ENCODE measurements around the gene MUC5AC. TPM values are rescaled to one million over a fixed set of nuclear protein-coding genes. Genes with fewer than 3 reads are reported as not detected.

Gene MUC5AC
- total RNA-seq, 1 experiment from 2014 or later = under 0.01 TPM

DNA sequence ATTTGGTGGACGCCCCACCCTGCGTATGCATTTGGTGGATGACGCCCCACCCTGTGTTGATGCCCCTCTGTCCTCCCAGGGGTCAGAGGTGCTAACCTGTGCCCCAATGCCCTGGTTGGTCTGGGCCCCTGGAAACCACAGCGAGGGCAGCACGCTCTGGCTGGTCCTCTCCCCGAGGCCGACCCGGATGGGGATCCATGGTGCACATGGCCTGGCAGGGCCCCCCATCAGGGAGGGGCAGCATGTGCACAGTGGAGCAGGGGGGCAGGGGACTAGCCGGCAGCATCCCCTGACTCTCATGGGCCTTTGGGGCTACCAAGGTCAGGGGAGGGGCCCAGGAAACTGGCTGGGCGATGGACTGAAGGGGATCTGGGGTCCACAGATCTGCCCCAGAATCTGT is 7.6 kb upstream of the MUC5AC start:
- DNase-seq (ENCODE audit: low spot score) (no peak), ATAC-seq (no peak)
- no peak for TF ChIP-seq JAZF1 (CRISPR knock-in tag; IDR thresholded peaks at IDR 0.05)
- no peak for TF ChIP-seq ZNF263 (CRISPR knock-in tag; IDR thresholded peaks at IDR 0.05; ENCODE audit: low read depth)
- TF ChIP-seq, protein P1, sequence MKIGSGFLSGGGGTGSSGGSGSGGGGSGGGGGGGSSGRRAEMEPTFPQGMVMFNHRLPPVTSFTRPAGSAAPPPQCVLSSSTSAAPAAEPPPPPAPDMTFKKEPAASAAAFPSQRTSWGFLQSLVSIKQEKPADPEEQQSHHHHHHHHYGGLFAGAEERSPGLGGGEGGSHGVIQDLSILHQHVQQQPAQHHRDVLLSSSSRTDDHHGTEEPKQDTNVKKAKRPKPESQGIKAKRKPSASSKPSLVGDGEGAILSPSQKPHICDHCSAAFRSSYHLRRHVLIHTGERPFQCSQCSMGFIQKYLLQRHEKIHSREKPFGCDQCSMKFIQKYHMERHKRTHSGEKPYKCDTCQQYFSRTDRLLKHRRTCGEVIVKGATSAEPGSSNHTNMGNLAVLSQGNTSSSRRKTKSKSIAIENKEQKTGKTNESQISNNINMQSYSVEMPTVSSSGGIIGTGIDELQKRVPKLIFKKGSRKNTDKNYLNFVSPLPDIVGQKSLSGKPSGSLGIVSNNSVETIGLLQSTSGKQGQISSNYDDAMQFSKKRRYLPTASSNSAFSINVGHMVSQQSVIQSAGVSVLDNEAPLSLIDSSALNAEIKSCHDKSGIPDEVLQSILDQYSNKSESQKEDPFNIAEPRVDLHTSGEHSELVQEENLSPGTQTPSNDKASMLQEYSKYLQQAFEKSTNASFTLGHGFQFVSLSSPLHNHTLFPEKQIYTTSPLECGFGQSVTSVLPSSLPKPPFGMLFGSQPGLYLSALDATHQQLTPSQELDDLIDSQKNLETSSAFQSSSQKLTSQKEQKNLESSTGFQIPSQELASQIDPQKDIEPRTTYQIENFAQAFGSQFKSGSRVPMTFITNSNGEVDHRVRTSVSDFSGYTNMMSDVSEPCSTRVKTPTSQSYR (CRISPR knock-in tag; IDR thresholded peaks at IDR 0.05) = no peak
- no peak for TF ChIP-seq FOXK1 (CRISPR knock-in tag; IDR thresholded peaks at IDR 0.05)
- no peak for TF ChIP-seq RELA (CRISPR knock-in tag; IDR thresholded peaks at IDR 0.05; ENCODE audit: borderline replicate concordance)
- no peak for TF ChIP-seq USF1 (CRISPR knock-in tag; IDR thresholded peaks at IDR 0.05)
- TF ChIP-seq ZNF219 (CRISPR knock-in tag; IDR thresholded peaks at IDR 0.05; ENCODE audit: borderline replicate concordance) = no peak
- TF ChIP-seq NFYB (CRISPR knock-in tag; conservative IDR thresholded peaks at IDR 0.05; ENCODE audit: low read depth) = no peak
- TF ChIP-seq, protein P2, sequence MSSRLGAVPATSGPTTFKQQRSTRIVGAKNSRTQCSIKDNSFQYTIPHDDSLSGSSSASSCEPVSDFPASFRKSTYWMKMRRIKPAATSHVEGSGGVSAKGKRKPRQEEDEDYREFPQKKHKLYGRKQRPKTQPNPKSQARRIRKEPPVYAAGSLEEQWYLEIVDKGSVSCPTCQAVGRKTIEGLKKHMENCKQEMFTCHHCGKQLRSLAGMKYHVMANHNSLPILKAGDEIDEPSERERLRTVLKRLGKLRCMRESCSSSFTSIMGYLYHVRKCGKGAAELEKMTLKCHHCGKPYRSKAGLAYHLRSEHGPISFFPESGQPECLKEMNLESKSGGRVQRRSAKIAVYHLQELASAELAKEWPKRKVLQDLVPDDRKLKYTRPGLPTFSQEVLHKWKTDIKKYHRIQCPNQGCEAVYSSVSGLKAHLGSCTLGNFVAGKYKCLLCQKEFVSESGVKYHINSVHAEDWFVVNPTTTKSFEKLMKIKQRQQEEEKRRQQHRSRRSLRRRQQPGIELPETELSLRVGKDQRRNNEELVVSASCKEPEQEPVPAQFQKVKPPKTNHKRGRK (CRISPR knock-in tag; IDR thresholded peaks at IDR 0.05; ENCODE audit: borderline replicate concordance) = no peak
- no peak for TF ChIP-seq PRRX2 (CRISPR knock-in tag; IDR thresholded peaks at IDR 0.05)
- no peak for TF ChIP-seq OVOL2 (CRISPR knock-in tag; IDR thresholded peaks at IDR 0.05; ENCODE audit: borderline replicate concordance)
- no peak for TF ChIP-seq AFF4 (CRISPR knock-in tag; IDR thresholded peaks at IDR 0.05; ENCODE audit: borderline replicate concordance)
- no peak for TF ChIP-seq NR3C1 (CRISPR knock-in tag; conservative IDR thresholded peaks at IDR 0.05; ENCODE audit: low read depth)
- POLR2A ChIA-PET = no interaction called here
- CTCF ChIA-PET = no interaction called here
- peaks cover 27% of the 10 kb centered on the region for H3K9me3 Mint-ChIP-seq
- no peak overlapping the region for H3K27ac Mint-ChIP-seq
- peaks cover 4% of the 10 kb centered on the region; the same call in 1 of the 2 replicates for H3K27me3 Mint-ChIP-seq (ENCODE audit: low read depth)
- no peak overlapping the region for H3K4me3 Mint-ChIP-seq
- H3K4me1 Mint-ChIP-seq = no peaks in the 10 kb centered on the region
- peaks cover 4% of the 10 kb centered on the region for H3K36me3 Mint-ChIP-seq

DNA sequence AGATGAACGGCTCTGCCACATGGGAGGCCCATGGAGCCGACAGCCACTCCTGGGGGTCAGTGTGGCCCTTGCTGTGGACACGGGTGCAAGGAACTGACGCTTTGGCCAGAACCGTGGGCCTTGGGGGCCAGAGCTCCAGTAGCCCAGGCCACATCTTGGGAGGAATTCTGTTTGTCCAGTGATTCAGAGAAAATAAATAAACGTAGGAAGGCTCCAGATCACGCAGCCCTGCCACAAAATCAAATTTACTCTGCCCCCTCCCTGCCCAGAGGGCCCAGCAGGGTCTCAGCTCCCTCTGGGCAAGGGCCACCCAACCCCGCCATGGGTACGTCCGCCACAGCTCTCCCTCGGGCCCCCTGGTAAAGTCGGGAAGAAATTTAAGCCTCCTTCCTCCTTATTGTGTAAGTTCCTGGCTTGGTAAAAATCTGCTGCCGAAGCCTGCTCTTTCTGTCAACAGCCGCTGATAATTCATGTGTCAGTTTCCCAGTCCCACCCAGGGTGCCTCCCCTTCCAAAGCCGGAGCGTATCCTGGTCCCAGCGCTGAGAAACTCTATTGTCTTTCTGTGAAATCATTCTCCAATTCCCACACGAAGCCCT is 6.9 kb upstream of the MUC5AC start:
- TF ChIP-seq, protein P3, sequence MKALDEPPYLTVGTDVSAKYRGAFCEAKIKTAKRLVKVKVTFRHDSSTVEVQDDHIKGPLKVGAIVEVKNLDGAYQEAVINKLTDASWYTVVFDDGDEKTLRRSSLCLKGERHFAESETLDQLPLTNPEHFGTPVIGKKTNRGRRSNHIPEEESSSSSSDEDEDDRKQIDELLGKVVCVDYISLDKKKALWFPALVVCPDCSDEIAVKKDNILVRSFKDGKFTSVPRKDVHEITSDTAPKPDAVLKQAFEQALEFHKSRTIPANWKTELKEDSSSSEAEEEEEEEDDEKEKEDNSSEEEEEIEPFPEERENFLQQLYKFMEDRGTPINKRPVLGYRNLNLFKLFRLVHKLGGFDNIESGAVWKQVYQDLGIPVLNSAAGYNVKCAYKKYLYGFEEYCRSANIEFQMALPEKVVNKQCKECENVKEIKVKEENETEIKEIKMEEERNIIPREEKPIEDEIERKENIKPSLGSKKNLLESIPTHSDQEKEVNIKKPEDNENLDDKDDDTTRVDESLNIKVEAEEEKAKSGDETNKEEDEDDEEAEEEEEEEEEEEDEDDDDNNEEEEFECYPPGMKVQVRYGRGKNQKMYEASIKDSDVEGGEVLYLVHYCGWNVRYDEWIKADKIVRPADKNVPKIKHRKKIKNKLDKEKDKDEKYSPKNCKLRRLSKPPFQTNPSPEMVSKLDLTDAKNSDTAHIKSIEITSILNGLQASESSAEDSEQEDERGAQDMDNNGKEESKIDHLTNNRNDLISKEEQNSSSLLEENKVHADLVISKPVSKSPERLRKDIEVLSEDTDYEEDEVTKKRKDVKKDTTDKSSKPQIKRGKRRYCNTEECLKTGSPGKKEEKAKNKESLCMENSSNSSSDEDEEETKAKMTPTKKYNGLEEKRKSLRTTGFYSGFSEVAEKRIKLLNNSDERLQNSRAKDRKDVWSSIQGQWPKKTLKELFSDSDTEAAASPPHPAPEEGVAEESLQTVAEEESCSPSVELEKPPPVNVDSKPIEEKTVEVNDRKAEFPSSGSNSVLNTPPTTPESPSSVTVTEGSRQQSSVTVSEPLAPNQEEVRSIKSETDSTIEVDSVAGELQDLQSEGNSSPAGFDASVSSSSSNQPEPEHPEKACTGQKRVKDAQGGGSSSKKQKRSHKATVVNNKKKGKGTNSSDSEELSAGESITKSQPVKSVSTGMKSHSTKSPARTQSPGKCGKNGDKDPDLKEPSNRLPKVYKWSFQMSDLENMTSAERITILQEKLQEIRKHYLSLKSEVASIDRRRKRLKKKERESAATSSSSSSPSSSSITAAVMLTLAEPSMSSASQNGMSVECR (CRISPR knock-in tag; IDR thresholded peaks at IDR 0.05; ENCODE audit: borderline replicate concordance) = no peak
- TF ChIP-seq NFYB (CRISPR knock-in tag; conservative IDR thresholded peaks at IDR 0.05; ENCODE audit: low read depth) = no peak
- no peak for TF ChIP-seq NR2C2 (CRISPR knock-in tag; IDR thresholded peaks at IDR 0.05)
- no peak for TF ChIP-seq SOX15 (CRISPR knock-in tag; IDR thresholded peaks at IDR 0.05)
- TF ChIP-seq ETV6 (CRISPR knock-in tag; IDR thresholded peaks at IDR 0.05) = no peak
- no peak for TF ChIP-seq GRHL2 (CRISPR knock-in tag; IDR thresholded peaks at IDR 0.05; ENCODE audit: insufficient replicate concordance, severe bottlenecking)
- no peak for TF ChIP-seq TEAD1 (CRISPR knock-in tag; IDR thresholded peaks at IDR 0.05)
- TF ChIP-seq NFE2L1 (CRISPR knock-in tag; IDR thresholded peaks at IDR 0.05) = no peak
- TF ChIP-seq NR3C1 (CRISPR knock-in tag; conservative IDR thresholded peaks at IDR 0.05; ENCODE audit: low read depth) = no peak
- TF ChIP-seq JAZF1 (CRISPR knock-in tag; IDR thresholded peaks at IDR 0.05) = no peak
- ATAC-seq = no peak
- DNase-seq (ENCODE audit: low spot score) = no peak
- CTCF ChIA-PET = interaction anchor here (0.5 to 1.1 kb wide), 2 partner anchors 12 to 257 kb away, joined by 3 read pairs; no protein-coding TSS in a partner anchor
- Mint-ChIP-seq H3K4me1 (no peaks in the 10 kb centered on the region), H3K9me3 (peaks cover 21% of the 10 kb centered on the region), H3K27me3 (ENCODE audit: low read depth) (peaks cover 4% of the 10 kb centered on the region; the same call in 1 of the 2 replicates), H3K36me3 (peaks cover 4% of the 10 kb centered on the region), H3K4me3 (no peak overlapping the region), H3K27ac (no peak overlapping the region)
- POLR2A ChIA-PET = interaction anchor here (0.6 kb wide), 1 partner anchor 65 kb away, joined by 3 read pairs; no protein-coding TSS in a partner anchor
